Testis (tissue), 2 donors: ENCODE data around the gene ZHX3.
"Not testable (repeated sequence)": the region's sequence is repeated elsewhere in the genome, so short reads cannot be mapped to it uniquely, and the experiment has no call there.

Source experiments
- CTCF ChIP-seq, 3 experiments: fragments of 450-650 bp in 2 of 3; fragments of 200-600 bp in 1 of 3; sonication (generic) in 1 of 3; IDR thresholded peaks; one replicate each; pipeline ENCODE4 v1.5.1; 2016 to 2019; ENCODE audit warnings: antibody characterized with exemption in 3 of 3, mild to moderate bottlenecking in 2 of 3, moderate library complexity in 1 of 3
- POLR2A ChIP-seq: fragments of 450-650 bp; IDR thresholded peaks from one replicate; pipeline ENCODE4 v1.6.1; 2017; ENCODE audit warnings: antibody characterized with exemption, mild to moderate bottlenecking, moderate library complexity

DNA sequence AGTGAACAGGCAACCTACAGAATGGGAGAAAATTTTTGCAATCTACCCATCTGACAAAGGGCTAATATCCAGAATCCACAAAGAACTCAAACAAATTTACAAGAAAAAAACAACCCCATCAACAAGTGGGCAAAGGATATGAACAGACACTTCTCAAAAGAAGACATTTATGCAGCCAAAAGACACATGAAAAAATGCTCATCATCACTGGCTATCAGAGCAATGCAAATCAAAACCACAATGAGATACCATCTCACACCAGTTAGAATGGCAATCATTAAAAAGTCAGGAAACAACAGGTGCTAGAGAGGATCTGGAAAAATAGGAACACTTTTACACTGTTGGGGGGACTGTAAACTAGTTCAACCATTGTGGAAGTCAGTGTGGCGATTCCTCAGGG is 80.7 kb downstream of the ZHX3 start:
- not testable (repeated sequence) for TF ChIP-seq CTCF (IDR thresholded peaks at IDR 0.05); POLR2A
